ENCODE data around the gene CGAS.

The CGAS gene

GRCh38 chr6:73477407-73477806 lies 25.3 kb upstream of the CGAS start (continued):
- no peak for TF ChIP-seq ARNTL (CRISPR knock-in tag; IDR thresholded peaks at IDR 0.05; ENCODE audit: borderline replicate concordance, low read depth)

GRCh38 chr6:73476723-73477122 lies 24.6 kb upstream of the CGAS start:
- TF ChIP-seq OSR1 (CRISPR knock-in tag; IDR thresholded peaks at IDR 0.05) = no peak
- no peak for TF ChIP-seq BACH2 (CRISPR knock-in tag; IDR thresholded peaks at IDR 0.05; ENCODE audit: borderline replicate concordance)
- no peak for TF ChIP-seq GLIS3 (CRISPR knock-in tag; IDR thresholded peaks at IDR 0.05)
- no peak for TF ChIP-seq ZNF70 (CRISPR knock-in tag; IDR thresholded peaks at IDR 0.05)
- TF ChIP-seq RARB (CRISPR knock-in tag; IDR thresholded peaks at IDR 0.05) = no peak
- TF ChIP-seq TOX (CRISPR knock-in tag; IDR thresholded peaks at IDR 0.05; ENCODE audit: borderline replicate concordance) = no peak
- TF ChIP-seq ISL1 (CRISPR knock-in tag; IDR thresholded peaks at IDR 0.05) = no peak
- no peak for TF ChIP-seq ZC3H10 (CRISPR knock-in tag; IDR thresholded peaks at IDR 0.05)
- TF ChIP-seq, protein P1, sequence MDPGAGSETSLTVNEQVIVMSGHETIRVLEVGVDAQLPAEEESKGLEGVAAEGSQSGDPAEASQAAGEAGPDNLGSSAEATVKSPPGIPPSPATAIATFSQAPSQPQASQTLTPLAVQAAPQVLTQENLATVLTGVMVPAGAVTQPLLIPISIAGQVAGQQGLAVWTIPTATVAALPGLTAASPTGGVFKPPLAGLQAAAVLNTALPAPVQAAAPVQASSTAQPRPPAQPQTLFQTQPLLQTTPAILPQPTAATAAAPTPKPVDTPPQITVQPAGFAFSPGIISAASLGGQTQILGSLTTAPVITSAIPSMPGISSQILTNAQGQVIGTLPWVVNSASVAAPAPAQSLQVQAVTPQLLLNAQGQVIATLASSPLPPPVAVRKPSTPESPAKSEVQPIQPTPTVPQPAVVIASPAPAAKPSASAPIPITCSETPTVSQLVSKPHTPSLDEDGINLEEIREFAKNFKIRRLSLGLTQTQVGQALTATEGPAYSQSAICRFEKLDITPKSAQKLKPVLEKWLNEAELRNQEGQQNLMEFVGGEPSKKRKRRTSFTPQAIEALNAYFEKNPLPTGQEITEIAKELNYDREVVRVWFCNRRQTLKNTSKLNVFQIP (CRISPR knock-in tag; IDR thresholded peaks at IDR 0.05; ENCODE audit: borderline replicate concordance, low read depth) = no peak
- TF ChIP-seq, protein P2, sequence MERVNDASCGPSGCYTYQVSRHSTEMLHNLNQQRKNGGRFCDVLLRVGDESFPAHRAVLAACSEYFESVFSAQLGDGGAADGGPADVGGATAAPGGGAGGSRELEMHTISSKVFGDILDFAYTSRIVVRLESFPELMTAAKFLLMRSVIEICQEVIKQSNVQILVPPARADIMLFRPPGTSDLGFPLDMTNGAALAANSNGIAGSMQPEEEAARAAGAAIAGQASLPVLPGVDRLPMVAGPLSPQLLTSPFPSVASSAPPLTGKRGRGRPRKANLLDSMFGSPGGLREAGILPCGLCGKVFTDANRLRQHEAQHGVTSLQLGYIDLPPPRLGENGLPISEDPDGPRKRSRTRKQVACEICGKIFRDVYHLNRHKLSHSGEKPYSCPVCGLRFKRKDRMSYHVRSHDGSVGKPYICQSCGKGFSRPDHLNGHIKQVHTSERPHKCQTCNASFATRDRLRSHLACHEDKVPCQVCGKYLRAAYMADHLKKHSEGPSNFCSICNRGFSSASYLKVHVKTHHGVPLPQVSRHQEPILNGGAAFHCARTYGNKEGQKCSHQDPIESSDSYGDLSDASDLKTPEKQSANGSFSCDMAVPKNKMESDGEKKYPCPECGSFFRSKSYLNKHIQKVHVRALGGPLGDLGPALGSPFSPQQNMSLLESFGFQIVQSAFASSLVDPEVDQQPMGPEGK (CRISPR knock-in tag; IDR thresholded peaks at IDR 0.05; ENCODE audit: borderline replicate concordance) = no peak
- TF ChIP-seq ESRRG (CRISPR knock-in tag; IDR thresholded peaks at IDR 0.05) = no peak
- TF ChIP-seq, protein P3, sequence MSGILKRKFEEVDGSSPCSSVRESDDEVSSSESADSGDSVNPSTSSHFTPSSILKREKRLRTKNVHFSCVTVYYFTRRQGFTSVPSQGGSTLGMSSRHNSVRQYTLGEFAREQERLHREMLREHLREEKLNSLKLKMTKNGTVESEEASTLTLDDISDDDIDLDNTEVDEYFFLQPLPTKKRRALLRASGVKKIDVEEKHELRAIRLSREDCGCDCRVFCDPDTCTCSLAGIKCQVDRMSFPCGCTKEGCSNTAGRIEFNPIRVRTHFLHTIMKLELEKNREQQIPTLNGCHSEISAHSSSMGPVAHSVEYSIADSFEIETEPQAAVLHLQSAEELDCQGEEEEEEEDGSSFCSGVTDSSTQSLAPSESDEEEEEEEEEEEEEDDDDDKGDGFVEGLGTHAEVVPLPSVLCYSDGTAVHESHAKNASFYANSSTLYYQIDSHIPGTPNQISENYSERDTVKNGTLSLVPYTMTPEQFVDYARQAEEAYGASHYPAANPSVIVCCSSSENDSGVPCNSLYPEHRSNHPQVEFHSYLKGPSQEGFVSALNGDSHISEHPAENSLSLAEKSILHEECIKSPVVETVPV (CRISPR knock-in tag; IDR thresholded peaks at IDR 0.05) = no peak
- TF ChIP-seq, protein P4, sequence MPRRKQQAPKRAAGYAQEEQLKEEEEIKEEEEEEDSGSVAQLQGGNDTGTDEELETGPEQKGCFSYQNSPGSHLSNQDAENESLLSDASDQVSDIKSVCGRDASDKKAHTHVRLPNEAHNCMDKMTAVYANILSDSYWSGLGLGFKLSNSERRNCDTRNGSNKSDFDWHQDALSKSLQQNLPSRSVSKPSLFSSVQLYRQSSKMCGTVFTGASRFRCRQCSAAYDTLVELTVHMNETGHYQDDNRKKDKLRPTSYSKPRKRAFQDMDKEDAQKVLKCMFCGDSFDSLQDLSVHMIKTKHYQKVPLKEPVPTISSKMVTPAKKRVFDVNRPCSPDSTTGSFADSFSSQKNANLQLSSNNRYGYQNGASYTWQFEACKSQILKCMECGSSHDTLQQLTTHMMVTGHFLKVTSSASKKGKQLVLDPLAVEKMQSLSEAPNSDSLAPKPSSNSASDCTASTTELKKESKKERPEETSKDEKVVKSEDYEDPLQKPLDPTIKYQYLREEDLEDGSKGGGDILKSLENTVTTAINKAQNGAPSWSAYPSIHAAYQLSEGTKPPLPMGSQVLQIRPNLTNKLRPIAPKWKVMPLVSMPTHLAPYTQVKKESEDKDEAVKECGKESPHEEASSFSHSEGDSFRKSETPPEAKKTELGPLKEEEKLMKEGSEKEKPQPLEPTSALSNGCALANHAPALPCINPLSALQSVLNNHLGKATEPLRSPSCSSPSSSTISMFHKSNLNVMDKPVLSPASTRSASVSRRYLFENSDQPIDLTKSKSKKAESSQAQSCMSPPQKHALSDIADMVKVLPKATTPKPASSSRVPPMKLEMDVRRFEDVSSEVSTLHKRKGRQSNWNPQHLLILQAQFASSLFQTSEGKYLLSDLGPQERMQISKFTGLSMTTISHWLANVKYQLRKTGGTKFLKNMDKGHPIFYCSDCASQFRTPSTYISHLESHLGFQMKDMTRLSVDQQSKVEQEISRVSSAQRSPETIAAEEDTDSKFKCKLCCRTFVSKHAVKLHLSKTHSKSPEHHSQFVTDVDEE (CRISPR knock-in tag; IDR thresholded peaks at IDR 0.05) = no peak
- no peak for TF ChIP-seq ZNF8 (CRISPR knock-in tag; IDR thresholded peaks at IDR 0.05)
- TF ChIP-seq CSDC2 (CRISPR knock-in tag; IDR thresholded peaks at IDR 0.05) = no peak
- TF ChIP-seq CREB5 (CRISPR knock-in tag; IDR thresholded peaks at IDR 0.05; ENCODE audit: low read depth) = no peak
- TF ChIP-seq ZFP30 (CRISPR knock-in tag; IDR thresholded peaks at IDR 0.05) = no peak
- no peak for TF ChIP-seq ZFP3 (CRISPR knock-in tag; IDR thresholded peaks at IDR 0.05)
- TF ChIP-seq ZNF565 (CRISPR knock-in tag; conservative IDR thresholded peaks at IDR 0.05; ENCODE audit: low read depth) = no peak
- no peak for ATAC-seq

DNA sequence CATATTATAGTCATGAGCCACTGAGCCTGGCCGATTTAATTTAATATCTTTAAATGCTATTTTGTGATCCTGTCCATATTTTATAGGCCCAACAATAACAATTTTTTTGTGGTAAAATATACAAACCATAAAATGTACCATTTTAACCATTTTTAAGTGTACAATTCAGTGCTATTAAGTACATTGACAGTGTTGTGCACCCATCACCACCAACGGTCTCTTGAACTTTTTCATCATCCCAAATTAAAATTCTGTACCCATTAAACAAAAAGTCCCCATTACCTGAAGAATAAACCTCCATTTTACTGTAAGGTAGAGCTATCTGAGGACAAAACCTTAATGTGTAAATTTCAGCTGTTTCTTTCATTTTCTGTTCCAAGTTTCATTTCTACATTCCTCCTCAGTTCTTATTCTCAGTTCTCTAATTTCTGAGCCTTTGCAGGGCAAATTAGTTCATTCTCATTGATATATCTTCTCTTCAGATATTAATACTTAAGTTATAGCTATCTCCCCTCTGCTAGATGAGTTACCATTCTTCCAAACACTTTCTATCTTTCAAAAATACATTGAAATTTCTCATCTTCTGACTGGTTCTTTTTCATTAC lies 19.7 kb upstream of the CGAS start:
- no peak for ATAC-seq
- TF ChIP-seq ZFP3 (CRISPR knock-in tag; IDR thresholded peaks at IDR 0.05) = no peak
- no peak for TF ChIP-seq PPARA (CRISPR knock-in tag; IDR thresholded peaks at IDR 0.05; ENCODE audit: borderline replicate concordance)
- no peak for TF ChIP-seq TOX (CRISPR knock-in tag; IDR thresholded peaks at IDR 0.05; ENCODE audit: borderline replicate concordance)
- no peak for TF ChIP-seq ARNTL (CRISPR knock-in tag; IDR thresholded peaks at IDR 0.05; ENCODE audit: borderline replicate concordance, low read depth)
- TF ChIP-seq, protein P2 (CRISPR knock-in tag; IDR thresholded peaks at IDR 0.05; ENCODE audit: borderline replicate concordance) = no peak
- TF ChIP-seq ZNF70 (CRISPR knock-in tag; IDR thresholded peaks at IDR 0.05) = no peak
- no peak for TF ChIP-seq GLIS3 (CRISPR knock-in tag; IDR thresholded peaks at IDR 0.05)
- TF ChIP-seq ZFP30 (CRISPR knock-in tag; IDR thresholded peaks at IDR 0.05) = no peak
- no peak for TF ChIP-seq CSDC2 (CRISPR knock-in tag; IDR thresholded peaks at IDR 0.05)
- no peak for TF ChIP-seq BACH2 (CRISPR knock-in tag; IDR thresholded peaks at IDR 0.05; ENCODE audit: borderline replicate concordance)
- TF ChIP-seq ESRRG (CRISPR knock-in tag; IDR thresholded peaks at IDR 0.05) = no peak
- no peak for TF ChIP-seq TCF4 (CRISPR knock-in tag; IDR thresholded peaks at IDR 0.05; ENCODE audit: borderline replicate concordance)
- no peak for TF ChIP-seq ISL1 (CRISPR knock-in tag; IDR thresholded peaks at IDR 0.05)
- TF ChIP-seq RARB (CRISPR knock-in tag; IDR thresholded peaks at IDR 0.05) = no peak
- TF ChIP-seq CREB5 (CRISPR knock-in tag; IDR thresholded peaks at IDR 0.05; ENCODE audit: low read depth) = no peak

Data from SK-N-SH treated with all-trans-retinoic acid at 6 μM for 48 hours (cell line).